ENCODE measurements around the gene ZNF618. TPM values are rescaled to one million over a fixed set of nuclear protein-coding genes. Genes with fewer than 3 reads are reported as not detected.

Gene ZNF618
- total RNA-seq, 1 donor from 2014 or later: 7.4 TPM

GRCh38 chr9:114047717-114048116 lies 171.6 kb downstream of the ZNF618 start:
- Histone ChIP-seq H3K9me3 (no peaks in the 10 kb centered on the region), H3K27ac (no peak overlapping the region), H3K4me1 (no peaks in the 10 kb centered on the region), H3K27me3 (no peaks in the 10 kb centered on the region), H3K4me3 (no peak overlapping the region), H3K36me3 (peaks cover 0 to 26% of the 10 kb centered on the region in 2 donors)
- TF ChIP-seq POLR2A (IDR thresholded peaks at IDR 0.05) (no peak), CTCF (IDR thresholded peaks at IDR 0.05) (no peak), POLR2AphosphoS5 (IDR thresholded peaks at IDR 0.05; ENCODE audit: insufficient read depth in 1 of 2, low read depth in 1 of 2) (no peak)
- peak; percentile 37 to 40 for DNase-seq (ENCODE audit: extremely low spot score in 2 of 2)
- intact Hi-C loops (cut with DNase I): no loop called here

GRCh38 chr9:114048533-114049415 lies 172.7 kb downstream of the ZNF618 start:
- Histone ChIP-seq H3K4me1 (no peaks in the 10 kb centered on the region), H3K4me3 (no peak overlapping the region), H3K9me3 (no peaks in the 10 kb centered on the region), H3K27ac (no peak overlapping the region), H3K36me3 (peaks cover 0 to 23% of the 10 kb centered on the region in 2 donors), H3K27me3 (no peaks in the 10 kb centered on the region)
- intact Hi-C loops (cut with DNase I): no loop called here
- TF ChIP-seq POLR2AphosphoS5 (IDR thresholded peaks at IDR 0.05; ENCODE audit: insufficient read depth in 1 of 2, low read depth in 1 of 2) (no peak), CTCF (IDR thresholded peaks at IDR 0.05) (no peak), POLR2A (IDR thresholded peaks at IDR 0.05) (no peak)
- peak; percentile 74 to 80 for DNase-seq (ENCODE audit: extremely low spot score in 2 of 2)

- Histone ChIP-seq H3K27me3 (no peaks in the 10 kb centered on the region), H3K9me3 (no peaks in the 10 kb centered on the region), H3K27ac (no peak overlapping the region), H3K4me1 (no peaks in the 10 kb centered on the region), H3K36me3 (peaks cover 0 to 23% of the 10 kb centered on the region in 2 donors), H3K4me3 (no peak overlapping the region)
- TF ChIP-seq CTCF (IDR thresholded peaks at IDR 0.05): no peak
- no peak for TF ChIP-seq POLR2AphosphoS5 (IDR thresholded peaks at IDR 0.05; ENCODE audit: insufficient read depth in 1 of 2, low read depth in 1 of 2)
- no peak for TF ChIP-seq POLR2A (IDR thresholded peaks at IDR 0.05)
- intact Hi-C loops (cut with DNase I): no loop called here
- no peak for DNase-seq (ENCODE audit: extremely low spot score in 2 of 2)
Measured at GRCh38 chr9:114049441-114050225, 173.5 kb downstream of the ZNF618 start.

- Histone ChIP-seq H3K36me3 (peaks cover 0 to 23% of the 10 kb centered on the region in 2 donors), H3K27ac (no peak overlapping the region), H3K27me3 (no peaks in the 10 kb centered on the region), H3K9me3 (no peaks in the 10 kb centered on the region), H3K4me1 (no peaks in the 10 kb centered on the region), H3K4me3 (no peak overlapping the region)
- intact Hi-C loops (cut with DNase I): no loop called here
- no peak for TF ChIP-seq POLR2A (IDR thresholded peaks at IDR 0.05)
- no peak for TF ChIP-seq CTCF (IDR thresholded peaks at IDR 0.05)
- TF ChIP-seq POLR2AphosphoS5 (IDR thresholded peaks at IDR 0.05; ENCODE audit: insufficient read depth in 1 of 2, low read depth in 1 of 2): no peak
- DNase-seq (ENCODE audit: extremely low spot score in 2 of 2): no peak
Measured at GRCh38 chr9:114050226-114050568, 174.1 kb downstream of the ZNF618 start.

Data from vagina (tissue), 2 donors.